GM12874 (cell line): ENCODE data around the gene BSG.

Experiments used
- CTCF ChIP-seq: IDR thresholded peaks from 2 replicates; pipeline ENCODE4 v1.5.1; 2011; ENCODE audit warnings: low read depth, mild to moderate bottlenecking, control low read depth, low read length, moderate library complexity; ENCODE audit not compliant: insufficient read depth

BSG gene

GRCh38 chr19:575527-576506 is 3.4 kb downstream of the BSG start:
- TF ChIP-seq CTCF, result no peak

GRCh38 chr19:576768-577438 is 4.5 kb downstream of the BSG start:
- no peak for TF ChIP-seq CTCF

- TF ChIP-seq CTCF, result no peak
Observed at GRCh38 chr19:577439-578392, 5.3 kb downstream of the BSG start.

DNA sequence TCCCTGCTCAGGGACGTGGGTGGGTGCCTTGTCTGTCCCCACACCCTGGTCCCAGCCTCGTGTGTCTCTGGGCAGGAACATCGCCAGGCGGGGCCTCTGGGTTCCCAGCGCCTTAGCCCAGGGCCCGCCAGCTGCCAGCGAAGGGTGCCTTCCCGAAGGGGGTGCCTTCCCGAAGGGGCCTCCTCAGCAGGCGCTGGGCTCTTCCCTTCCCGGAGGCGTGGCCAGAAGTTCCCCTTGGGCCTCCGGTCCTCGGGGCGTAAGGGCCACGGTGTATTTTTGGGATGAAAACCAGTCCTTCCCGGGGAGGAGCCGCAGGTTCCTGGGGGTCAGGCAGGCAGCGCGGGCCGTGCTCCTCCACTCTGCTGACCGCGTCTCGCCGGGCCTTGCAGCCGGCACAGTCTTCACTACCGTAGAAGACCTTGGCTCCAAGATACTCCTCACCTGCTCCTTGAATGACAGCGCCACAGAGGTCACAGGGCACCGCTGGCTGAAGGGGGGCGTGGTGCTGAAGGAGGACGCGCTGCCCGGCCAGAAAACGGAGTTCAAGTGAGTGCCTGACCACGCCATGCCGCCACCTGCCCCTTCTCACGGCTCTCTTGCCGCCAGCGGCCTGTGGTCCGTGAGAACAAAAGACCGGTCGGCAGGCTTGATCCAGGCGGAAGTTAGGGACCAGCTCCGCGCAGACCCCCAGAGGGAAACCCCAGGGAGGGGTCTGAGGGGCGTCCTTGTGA is 6.9 kb downstream of the BSG start:
- no peak for TF ChIP-seq CTCF

GRCh38 chr19:579842-580155 is 7.4 kb downstream of the BSG start:
- TF ChIP-seq CTCF, result no peak

- TF ChIP-seq CTCF, result no peak
Observed at GRCh38 chr19:580274-580835, 8.0 kb downstream of the BSG start.
